HepG2 (cell line): ENCODE results near the gene MEIOC. TPM values are rescaled to one million over a fixed set of nuclear protein-coding genes. Genes with fewer than 3 reads are reported as not detected.

Experiments used
- ARNT2 ChIP-seq: sonication (generic); formaldehyde crosslinking; IDR thresholded peaks from 2 replicates; pipeline ENCODE4 v1.8.0; 2022; ENCODE audit warnings: mild to moderate bottlenecking, low read depth, missing genetic modification reagents, moderate library complexity
- CCAR2 ChIP-seq: fragments of 200-400 bp; formaldehyde crosslinking; optimal IDR thresholded peaks from 2 replicates; pipeline ENCODE3; 2018; ENCODE audit warnings: low read depth, mild to moderate bottlenecking, low read length, moderate library complexity
- CHD4 ChIP-seq: fragments of 200-600 bp; sonication (generic); IDR thresholded peaks from 2 replicates; pipeline ENCODE4 v1.7.0; 2017; ENCODE audit warnings: mild to moderate bottlenecking, low read length, borderline replicate concordance
- DNMT3B ChIP-seq: conservative IDR thresholded peaks from 2 replicates; pipeline ENCODE4 v1.6.1; 2016; ENCODE audit warnings: missing biosample characterization, control low read depth
- ISL2 ChIP-seq: sonication (generic); formaldehyde crosslinking; IDR thresholded peaks from 2 replicates; pipeline ENCODE4 v1.5.0; 2020; ENCODE audit warnings: missing genetic modification reagents
- KLF15 ChIP-seq: sonication (generic); formaldehyde crosslinking; IDR thresholded peaks from 2 replicates; pipeline ENCODE4 v1.8.1; 2023; ENCODE audit warnings: borderline replicate concordance, mild to moderate bottlenecking, inconsistent platforms, missing genetic modification reagents, mixed read lengths
- NFE2L2 ChIP-seq: fragments of 150-350 bp; IDR thresholded peaks from 2 replicates; pipeline ENCODE4 v1.6.1; 2014; ENCODE audit warnings: low read length
- NR2F1 ChIP-seq, 2 experiments: fragments of 450-650 bp in 1 of 2; formaldehyde crosslinking in 1 of 2; IDR thresholded peaks; 2 replicates each; pipeline versions ENCODE4 v1.5.0 to v1.6.1; 2016 to 2020; ENCODE audit warnings: mild to moderate bottlenecking in 1 of 2, missing compliant biosample characterization in 1 of 2, missing genetic modification reagents in 1 of 2, moderate library complexity in 1 of 2
- RFX3 ChIP-seq: IDR thresholded peaks from 2 replicates; pipeline ENCODE4 v1.6.1; 2016; ENCODE audit warnings: missing biosample characterization, missing genetic modification reagents
- SATB2 ChIP-seq: sonication (generic); formaldehyde crosslinking; IDR thresholded peaks from 2 replicates; pipeline ENCODE4 v1.5.0; 2020; ENCODE audit warnings: missing genetic modification reagents
- SMARCC2 ChIP-seq: fragments of 450-650 bp; IDR thresholded peaks from 2 replicates; pipeline ENCODE4 v1.6.1; 2017; ENCODE audit warnings: antibody characterized with exemption, mild to moderate bottlenecking
- STAT5B ChIP-seq: sonication (generic); formaldehyde crosslinking; IDR thresholded peaks from 2 replicates; pipeline ENCODE4 v1.4.0; 2020; ENCODE audit warnings: missing genetic modification reagents
- TFDP2 ChIP-seq: sonication (generic); formaldehyde crosslinking; IDR thresholded peaks from 2 replicates; pipeline ENCODE4 v1.4.0; 2020; ENCODE audit warnings: missing genetic modification reagents
- ZBTB49 ChIP-seq: sonication (generic); formaldehyde crosslinking; IDR thresholded peaks from 2 replicates; pipeline ENCODE4 v1.4.0; 2020; ENCODE audit warnings: missing genetic modification reagents, borderline replicate concordance
- ZFX ChIP-seq: sonication (generic); formaldehyde crosslinking; IDR thresholded peaks from 2 replicates; pipeline ENCODE4 v1.4.0; 2020; ENCODE audit warnings: mild to moderate bottlenecking, low read depth, missing genetic modification reagents, moderate library complexity
- ZIK1 ChIP-seq: sonication (generic); formaldehyde crosslinking; IDR thresholded peaks from 2 replicates; pipeline ENCODE4 v1.5.0; 2020; ENCODE audit warnings: mild to moderate bottlenecking, low read depth, missing genetic modification reagents, borderline replicate concordance
- ZNF639 ChIP-seq: conservative IDR thresholded peaks from 2 replicates; pipeline ENCODE4 v1.6.1; 2018; ENCODE audit warnings: missing genetic modification reagents
- ZNF780A ChIP-seq: sonication (generic); formaldehyde crosslinking; IDR thresholded peaks from 2 replicates; pipeline ENCODE4 v1.8.0; 2022; ENCODE audit warnings: mild to moderate bottlenecking, missing genetic modification reagents, moderate library complexity
- polyA plus RNA-seq, 8 experiments: library from polyadenylated mRNA; depleted of rRNA in 3 of 8; stranded (reverse) in 7 of 8; unstranded in 1 of 8; fragments of >200 nt; fragmentation: Illumina TruSeq in 4 of 8; extraction: Trizol in 4 of 8; gene quantifications; 2 replicates each; pipeline versions ENCODE4 v1.2.1 to v1.2.3, GENCODE V29; 2011 to 2016; ENCODE audit warnings: low read depth in 4 of 8, missing spikeins in 1 of 8, mixed read lengths in 1 of 8; ENCODE audit not compliant: insufficient read depth in 1 of 8
- total RNA-seq, 5 experiments: library from RNA; depleted of rRNA; stranded (reverse); fragments of >200 nt; fragmentation: Illumina TruSeq; extraction: Trizol; gene quantifications; 2 replicates each; pipeline ENCODE4 v1.2.3, GENCODE V29; 2016; ENCODE audit warnings: low read depth in 1 of 5
- TF ChIP-seq, protein P1 (sequence below): sonication (generic); formaldehyde crosslinking; IDR thresholded peaks from 2 replicates; pipeline ENCODE4 v1.4.0; 2020; ENCODE audit warnings: mild to moderate bottlenecking, missing genetic modification reagents, borderline replicate concordance

MEIOC gene
- total and polyA plus RNA-seq, 2 of the 13 experiments (the other 11 are each of a cell fraction or from before 2014, with no cell fraction given) = 0.04 to 0.15 TPM

DNA sequence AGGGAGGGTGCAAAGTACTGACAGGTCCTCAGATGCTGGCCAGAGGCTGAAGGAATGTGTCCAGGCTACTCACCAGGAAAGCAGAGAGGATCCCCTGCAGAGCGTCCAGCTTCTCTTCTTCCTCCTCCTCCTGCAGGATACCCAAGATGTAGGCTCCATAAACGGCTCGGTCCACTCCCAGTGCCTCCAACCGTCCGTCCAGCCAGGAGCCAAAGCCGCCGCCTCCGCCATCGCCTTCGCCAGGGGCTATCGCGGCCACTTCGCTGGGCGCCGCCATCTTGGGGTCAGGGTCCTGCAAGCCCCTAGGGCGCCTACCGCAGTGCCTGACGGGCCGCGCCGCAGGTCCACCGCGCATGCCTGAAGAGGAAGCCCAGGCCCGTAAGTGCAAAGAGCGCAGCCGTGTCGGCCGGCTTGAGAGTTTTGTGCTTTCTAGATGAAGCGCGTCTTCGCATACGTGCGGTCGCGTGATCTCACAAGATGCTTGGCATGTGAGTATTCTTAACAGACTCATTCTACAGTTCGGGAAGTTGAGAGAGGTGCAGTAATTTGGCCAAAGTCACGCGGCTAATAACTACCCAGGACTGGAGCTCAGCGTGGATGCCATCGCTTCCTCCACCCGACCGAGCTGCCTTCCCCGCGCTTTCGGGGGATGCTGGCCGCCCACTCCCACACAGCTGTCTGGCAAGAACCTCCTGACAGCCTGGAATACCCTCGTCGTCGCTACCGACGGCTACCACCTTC is 33.4 kb downstream of the MEIOC start, which contains the start of gene CCDC43 (continued):
- TF ChIP-seq SATB2 (CRISPR knock-in tag) (peak; percentile 85; the same call in 1 of the 2 replicates), SMARCC2 (no peak), NFE2L2 (no peak), DNMT3B (peak; percentile 83; the same call in 1 of the 2 replicates), ZFX (CRISPR knock-in tag) (peak; percentile 97), KLF15 (CRISPR knock-in tag) (no peak), CCAR2 (peak; percentile 25), ISL2 (peak; percentile 70; the same call in 1 of the 2 replicates), ZNF639 (CRISPR knock-in tag) (no peak), CHD4 (no peak), NR2F1 (CRISPR knock-in tag; IDR thresholded peaks at IDR 0.05) (peak; percentile 70 to 80; a peak in 3 of 4 replicates), ZIK1 (CRISPR knock-in tag) (peak; percentile 97), ZBTB49 (CRISPR knock-in tag) (no peak; the same call in 1 of the 2 replicates), TFDP2 (peak; percentile 79; the same call in 1 of the 2 replicates), RFX3 (CRISPR knock-in tag) (no peak), ARNT2 (CRISPR knock-in tag) (peak; percentile 75), STAT5B (CRISPR knock-in tag) (peak; percentile 43; the same call in 1 of the 2 replicates), ZNF780A (0 out of 2 replicates have a peak, but pooled peaks have one; percentile 58)
- TF ChIP-seq, protein P1, sequence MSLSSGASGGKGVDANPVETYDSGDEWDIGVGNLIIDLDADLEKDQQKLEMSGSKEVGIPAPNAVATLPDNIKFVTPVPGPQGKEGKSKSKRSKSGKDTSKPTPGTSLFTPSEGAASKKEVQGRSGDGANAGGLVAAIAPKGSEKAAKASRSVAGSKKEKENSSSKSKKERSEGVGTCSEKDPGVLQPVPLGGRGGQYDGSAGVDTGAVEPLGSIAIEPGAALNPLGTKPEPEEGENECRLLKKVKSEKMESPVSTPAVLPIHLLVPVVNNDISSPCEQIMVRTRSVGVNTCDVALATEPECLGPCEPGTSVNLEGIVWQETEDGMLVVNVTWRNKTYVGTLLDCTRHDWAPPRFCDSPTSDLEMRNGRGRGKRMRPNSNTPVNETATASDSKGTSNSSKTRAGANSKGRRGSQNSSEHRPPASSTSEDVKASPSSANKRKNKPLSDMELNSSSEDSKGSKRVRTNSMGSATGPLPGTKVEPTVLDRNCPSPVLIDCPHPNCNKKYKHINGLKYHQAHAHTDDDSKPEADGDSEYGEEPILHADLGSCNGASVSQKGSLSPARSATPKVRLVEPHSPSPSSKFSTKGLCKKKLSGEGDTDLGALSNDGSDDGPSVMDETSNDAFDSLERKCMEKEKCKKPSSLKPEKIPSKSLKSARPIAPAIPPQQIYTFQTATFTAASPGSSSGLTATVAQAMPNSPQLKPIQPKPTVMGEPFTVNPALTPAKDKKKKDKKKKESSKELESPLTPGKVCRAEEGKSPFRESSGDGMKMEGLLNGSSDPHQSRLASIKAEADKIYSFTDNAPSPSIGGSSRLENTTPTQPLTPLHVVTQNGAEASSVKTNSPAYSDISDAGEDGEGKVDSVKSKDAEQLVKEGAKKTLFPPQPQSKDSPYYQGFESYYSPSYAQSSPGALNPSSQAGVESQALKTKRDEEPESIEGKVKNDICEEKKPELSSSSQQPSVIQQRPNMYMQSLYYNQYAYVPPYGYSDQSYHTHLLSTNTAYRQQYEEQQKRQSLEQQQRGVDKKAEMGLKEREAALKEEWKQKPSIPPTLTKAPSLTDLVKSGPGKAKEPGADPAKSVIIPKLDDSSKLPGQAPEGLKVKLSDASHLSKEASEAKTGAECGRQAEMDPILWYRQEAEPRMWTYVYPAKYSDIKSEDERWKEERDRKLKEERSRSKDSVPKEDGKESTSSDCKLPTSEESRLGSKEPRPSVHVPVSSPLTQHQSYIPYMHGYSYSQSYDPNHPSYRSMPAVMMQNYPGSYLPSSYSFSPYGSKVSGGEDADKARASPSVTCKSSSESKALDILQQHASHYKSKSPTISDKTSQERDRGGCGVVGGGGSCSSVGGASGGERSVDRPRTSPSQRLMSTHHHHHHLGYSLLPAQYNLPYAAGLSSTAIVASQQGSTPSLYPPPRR (CRISPR knock-in tag) = no peak; the same call in 1 of the 2 replicates
